ENCODE measurements around the gene ELOB.
A peak's percentile ranks its signal among the peaks of the same experiment; 100 is the strongest.

Gene ELOB

GRCh38 chr16:2782583-2783351, 5.7 kb upstream of the ELOB start:
- DNase-seq: no peak

DNA sequence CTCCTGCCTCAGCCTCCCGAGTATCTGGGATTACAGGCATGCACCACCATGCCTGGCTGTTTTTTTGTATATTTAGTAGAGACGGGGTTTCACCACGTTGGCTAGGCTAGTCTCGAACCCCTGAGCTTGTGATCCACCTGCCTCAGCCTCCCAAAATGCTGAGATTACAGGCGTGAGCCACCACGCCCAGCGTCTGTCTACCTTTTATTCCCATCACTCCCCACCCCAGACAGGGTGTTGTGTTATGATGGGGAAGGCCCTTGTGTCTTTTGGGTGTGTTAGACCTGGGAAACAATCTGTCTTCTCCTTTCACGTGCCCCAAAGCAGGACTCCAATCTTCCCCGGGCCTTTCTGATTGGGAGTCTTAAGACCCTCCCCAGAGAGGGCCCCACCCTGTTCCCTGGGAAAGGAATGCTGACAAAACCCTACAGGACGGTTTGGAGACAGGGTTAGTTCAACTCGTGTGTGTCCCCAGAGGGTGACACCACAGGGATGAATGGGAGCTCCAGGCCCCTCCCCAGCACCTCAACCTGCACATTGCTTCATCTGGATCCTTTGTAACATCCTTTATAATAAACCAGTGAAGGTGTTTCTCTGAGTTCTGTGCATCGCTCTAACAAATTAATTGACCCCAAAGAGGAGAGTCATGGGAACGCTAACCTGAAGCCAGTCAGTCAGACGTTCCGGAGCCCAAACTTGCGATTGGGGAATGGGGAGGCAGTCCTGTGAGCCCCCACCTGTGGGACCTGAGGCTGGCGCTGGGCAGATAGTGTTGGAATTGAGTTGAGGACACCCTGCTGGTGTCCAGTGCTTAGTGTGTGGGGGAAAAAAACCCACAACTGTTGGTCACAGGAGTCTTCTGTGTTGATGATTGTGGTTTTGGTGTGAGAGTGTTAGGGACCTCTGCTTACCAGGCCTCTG, 3.2 kb upstream of the ELOB start:
- DNase-seq: no peak

GRCh38 chr16:2779151-2779920, 2.3 kb upstream of the ELOB start:
- no peak for DNase-seq

DNA sequence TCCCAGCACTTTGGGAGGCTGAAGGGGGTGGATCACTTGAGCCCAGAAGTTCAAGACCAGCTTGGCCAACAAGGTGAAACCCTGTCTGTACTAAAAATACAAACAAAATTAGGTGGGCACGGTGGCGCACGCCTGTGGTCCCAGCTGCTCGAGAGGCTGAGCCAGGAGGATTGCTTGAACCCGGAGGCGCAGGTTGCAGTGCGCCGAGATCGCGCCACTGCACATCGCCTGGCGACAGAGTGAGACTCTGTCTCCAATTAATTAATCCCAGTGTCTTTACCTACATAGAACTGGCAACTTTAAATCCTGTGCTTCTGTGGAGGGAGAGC, 1.5 kb upstream of the ELOB start:
- DNase-seq: no peak

DNA sequence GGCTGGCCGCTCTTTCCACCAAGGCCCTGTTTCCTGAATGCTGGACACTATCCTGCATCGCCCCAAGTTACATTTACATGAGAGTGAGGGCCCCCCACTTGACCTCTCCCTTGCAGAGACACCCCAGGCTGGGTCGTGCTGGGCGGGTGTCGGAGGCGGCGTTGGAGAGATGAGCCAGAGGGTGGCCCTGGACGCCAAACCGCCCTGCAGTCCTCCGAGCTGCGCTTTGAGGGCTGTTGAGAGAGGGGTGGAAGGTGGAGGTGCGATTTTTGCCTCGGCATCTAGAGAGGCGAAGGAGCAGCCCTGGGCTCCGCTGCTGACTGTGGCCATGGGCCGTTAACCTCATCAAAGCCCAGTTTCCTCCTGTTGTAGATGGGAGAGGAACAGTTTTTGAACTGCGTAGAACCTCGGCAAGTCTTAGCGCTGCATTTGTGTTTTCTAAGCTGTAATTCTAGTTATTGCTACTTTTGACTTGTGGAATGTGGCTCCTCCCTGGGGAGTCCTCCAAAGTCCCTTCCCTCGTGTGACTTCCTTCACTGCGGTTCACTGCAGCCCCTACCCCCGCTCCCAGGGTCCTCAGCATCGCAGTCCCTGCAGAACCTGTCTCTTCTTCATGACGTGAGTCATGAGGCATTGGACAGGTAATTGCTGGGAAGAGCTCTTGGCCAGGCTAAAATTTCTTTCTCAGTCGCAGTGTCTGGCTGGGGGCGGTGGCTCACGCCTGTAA, 986 bp upstream of the ELOB start:
- no peak for DNase-seq

DNA sequence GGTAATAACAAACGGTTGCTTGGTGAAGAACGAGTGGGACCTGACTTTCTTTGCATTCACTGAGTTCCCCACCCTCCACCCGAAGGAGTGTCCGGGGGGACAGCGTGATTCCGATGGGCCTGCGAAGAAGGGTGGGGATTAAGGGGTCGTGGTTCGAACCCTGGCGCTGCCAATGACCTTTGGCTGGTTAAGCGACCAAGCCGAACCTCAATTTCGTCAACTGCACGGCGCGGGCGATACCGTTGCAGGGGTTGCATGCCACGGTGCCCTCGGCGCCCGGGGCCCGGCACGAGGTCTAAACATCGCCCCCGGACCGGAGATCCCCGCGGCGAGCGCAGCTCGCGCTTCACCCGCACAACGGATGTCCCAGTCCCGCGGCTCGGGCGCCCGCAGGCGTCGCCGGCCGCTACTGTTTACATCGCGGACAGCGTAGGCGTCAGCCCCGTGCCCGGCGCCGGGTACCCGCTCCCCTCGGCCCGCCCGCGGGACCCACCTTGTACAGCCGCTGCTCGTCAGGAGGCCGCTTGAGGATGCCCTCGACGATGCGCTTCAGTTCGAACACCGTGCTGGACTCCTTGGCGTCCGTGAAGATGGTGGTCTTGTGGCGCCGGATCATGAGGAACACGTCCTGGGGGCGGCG, 460 bp downstream of the ELOB start:
- peak; percentile 19 for DNase-seq

DNA sequence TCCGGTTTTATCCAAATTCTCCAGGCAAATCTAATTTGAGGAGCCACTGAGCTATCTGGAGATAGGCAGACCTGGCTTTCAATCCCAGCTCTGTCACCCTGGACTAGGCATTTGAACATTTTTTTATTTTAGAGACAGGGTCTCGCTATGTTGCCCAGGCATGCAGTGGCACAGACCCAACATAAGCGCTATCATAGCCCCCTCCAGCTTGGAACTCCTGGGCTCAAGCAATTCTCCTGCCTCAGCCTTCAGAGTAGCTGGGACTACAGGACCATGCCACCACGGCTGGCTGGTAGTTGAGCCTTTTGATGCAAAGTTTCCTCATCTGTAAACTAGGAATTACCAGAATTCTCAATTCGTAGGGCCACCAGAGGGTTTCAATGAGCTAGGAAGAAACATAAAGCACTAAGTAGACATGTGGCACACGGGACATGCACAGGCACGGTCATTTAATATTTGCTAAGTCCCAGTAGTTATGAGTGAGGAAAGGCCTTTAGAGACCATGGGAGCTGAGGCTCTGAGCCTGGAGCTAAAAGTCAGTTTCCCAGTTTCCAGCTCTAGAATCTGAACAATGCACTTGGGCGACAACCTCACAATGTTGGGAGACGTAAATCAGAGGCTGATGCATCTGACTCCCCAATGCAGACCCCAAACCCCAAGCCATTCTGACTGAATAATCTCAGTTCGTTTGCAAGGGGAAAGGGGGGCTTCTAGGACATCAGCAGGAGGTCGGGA, 1.1 kb downstream of the ELOB start:
- DNase-seq: no peak

DNA sequence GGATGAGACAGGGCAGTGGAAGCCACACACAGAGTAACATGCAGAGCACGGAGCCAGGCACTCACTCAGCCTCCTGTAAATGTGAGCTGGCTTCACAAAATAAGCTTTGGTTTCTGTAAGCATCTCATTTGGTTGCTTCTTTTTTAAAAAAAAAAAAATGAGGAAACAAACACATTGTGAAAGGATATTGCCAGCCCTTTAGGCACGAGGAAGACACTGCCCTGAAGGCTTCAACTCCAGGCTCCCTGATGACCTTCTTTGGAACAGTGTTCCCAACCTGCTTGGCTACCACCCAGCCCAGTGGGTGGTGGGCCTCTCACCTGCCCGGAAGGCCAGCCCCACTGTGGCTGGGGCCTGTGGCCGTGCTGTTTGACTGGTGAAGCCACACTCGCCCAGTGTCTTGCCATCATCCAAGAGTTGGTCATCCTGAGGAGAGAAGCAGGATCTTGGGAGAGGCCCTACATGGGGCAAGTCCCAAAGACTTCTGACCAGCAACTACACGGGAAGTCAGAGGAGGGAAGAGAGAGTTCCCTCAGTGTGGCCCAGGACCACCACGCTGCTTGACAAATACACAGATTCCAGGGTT, 1.9 kb downstream of the ELOB start:
- no peak for DNase-seq

- no peak for DNase-seq
These were observed 2.8 kb downstream of the ELOB start for GRCh38 chr16:2774161-2774891.

- no peak for DNase-seq
These were observed 3.7 kb downstream of the ELOB start for GRCh38 chr16:2773188-2773968.

DNA sequence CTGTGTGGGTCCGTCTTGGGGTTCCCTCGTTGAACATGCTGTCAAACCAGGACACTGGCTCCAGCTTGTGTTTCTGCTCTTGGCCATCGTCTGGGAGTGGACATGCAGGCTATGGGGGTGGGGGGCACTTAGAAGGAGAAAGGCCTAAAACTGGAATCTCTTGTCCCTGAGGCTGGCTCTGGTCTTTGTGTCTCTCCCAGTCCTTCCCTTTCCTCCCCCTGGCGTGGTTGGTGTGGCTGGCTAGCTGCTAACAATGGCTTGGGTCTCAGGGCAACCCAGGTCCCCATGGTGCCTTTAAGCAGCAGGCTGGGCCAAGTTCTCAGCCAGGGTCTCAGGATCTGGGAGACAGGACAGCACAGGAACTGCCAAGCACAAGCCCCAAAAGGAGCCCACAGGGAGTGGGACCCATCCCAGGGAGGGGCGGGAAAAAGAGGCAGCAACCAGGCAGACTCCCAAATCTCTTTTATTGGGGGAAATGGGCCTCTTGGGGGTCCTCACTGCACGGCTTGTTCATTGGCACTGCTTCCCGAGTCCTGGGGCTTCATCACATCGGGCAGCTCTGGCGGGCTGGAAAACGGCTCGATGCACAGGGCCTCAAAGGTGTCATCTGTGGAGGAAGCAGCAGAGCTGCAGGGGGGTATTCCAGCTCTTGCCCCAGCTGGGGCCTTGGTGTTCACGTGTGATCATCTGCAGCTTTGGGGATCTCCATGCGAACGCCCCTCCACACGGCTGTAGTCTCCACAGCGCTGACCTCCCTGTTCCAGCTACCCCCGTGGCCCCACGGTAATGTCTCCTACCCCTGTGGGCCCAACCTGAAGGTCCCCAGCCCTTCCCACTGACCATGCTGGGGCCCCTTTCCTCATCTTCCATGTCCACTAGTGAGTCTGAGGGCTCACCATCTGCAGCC, 5.3 kb downstream of the ELOB start:
- DNase-seq: no peak

- DNase-seq: no peak
These were observed 6.8 kb downstream of the ELOB start for GRCh38 chr16:2770057-2770951.

DNA sequence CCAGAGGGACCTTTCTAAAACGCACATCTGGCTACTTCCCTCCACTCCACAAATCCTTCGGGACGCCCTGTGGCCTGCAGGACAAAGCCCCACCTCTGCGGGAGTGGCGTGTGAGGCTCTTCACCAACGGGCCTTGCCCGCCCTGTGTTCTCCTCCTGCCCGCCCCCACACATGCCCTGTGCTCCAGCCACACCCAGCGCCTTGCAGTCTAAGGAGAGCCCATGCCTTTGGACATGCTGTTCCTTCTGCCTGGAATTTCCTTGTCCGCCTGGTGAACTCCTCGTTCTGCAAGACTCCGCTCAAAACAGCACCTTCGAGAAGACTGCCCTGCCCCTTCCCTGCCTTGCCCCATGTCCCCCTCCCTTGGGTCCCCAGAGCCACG, 7.4 kb downstream of the ELOB start:
- DNase-seq: no peak

DNA sequence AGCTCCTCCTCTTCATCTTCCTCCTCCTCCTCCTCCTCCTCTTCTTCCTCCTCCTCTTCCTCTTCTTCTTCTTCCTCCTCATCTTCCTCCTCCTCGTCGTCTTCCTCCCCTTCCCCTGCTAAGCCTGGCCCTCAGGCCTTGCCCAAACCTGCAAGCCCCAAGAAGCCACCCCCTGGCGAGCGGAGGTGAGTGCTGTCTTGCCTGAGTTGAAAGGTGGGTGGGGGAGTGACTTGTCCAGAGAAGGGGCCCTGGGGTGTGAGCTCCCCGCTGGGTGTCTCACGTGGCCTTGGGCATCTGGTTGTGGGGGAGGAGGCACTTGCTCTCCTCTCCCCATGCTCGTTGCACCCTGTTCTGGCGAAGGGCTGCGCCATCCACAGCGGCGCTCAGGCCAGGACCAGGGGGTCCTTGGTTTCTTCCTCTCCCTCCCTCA, 8.0 kb downstream of the ELOB start:
- DNase-seq: no peak

- no peak for DNase-seq
These were observed 8.5 kb downstream of the ELOB start for GRCh38 chr16:2768403-2769089.

DNA sequence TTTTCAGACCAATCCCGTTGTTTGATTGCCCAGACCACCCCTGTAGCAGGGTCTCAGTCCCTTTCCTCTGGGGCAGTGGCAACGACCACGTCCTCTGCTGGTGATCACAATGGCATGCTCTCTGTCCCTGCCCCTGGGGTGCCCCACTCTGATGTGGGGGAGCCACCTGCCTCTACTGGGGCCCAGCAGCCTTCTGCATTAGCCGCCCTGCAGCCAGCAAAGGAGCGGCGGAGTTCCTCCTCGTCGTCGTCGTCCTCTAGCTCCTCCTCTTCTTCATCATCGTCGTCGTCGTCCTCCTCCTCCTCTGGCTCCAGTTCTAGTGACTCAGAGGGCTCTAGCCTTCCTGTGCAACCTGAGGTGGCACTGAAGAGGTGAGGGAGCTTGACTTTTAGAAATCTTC, 9.2 kb downstream of the ELOB start:
- no peak for DNase-seq
